GM12878 (cell line): ENCODE data around the gene MAPKAP1. TPM values are rescaled to one million over a fixed set of nuclear protein-coding genes. Genes with fewer than 3 reads are reported as not detected.

Source experiments
- ASH2L ChIP-seq: fragments of 300-600, 200-600 bp; sonication (generic); IDR thresholded peaks from 2 replicates; pipeline ENCODE4 v1.6.1; 2017; ENCODE audit warnings: low read depth, mild to moderate bottlenecking, borderline replicate concordance
- BHLHE40 ChIP-seq, 2 experiments: fragments of 450-650 bp in 1 of 2; IDR thresholded peaks; 2 replicates each; pipeline ENCODE4 v1.6.1; 2011 to 2017; ENCODE audit warnings: low read depth in 2 of 2, borderline replicate concordance in 1 of 2, improper control_type of control experiment in 1 of 2, low read length in 1 of 2, mild to moderate bottlenecking in 1 of 2
- BMI1 ChIP-seq: fragments of 450-650 bp; IDR thresholded peaks from 2 replicates; pipeline ENCODE4 v1.6.1; 2016; ENCODE audit warnings: mild to moderate bottlenecking, moderate library complexity, borderline replicate concordance
- CBFB ChIP-seq: IDR thresholded peaks from 2 replicates; pipeline ENCODE4 v1.6.1; 2016; ENCODE audit warnings: antibody characterized with exemption, low read depth
- CREM ChIP-seq: IDR thresholded peaks from 2 replicates; pipeline ENCODE4 v1.6.1; 2014; ENCODE audit warnings: antibody characterized with exemption, low read depth
- E2F8 ChIP-seq: fragments of 450-650 bp; IDR thresholded peaks from 2 replicates; pipeline ENCODE4 v1.6.1; 2018; ENCODE audit warnings: mild to moderate bottlenecking, low read depth, moderate library complexity; ENCODE audit not compliant: partially characterized antibody
- EGR1 ChIP-seq, 2 experiments: IDR thresholded peaks; 1 replicate in 1 of 2; 2 replicates in 1 of 2; pipeline ENCODE4 v1.6.1; 2011 to 2012; ENCODE audit warnings: low read depth in 2 of 2, low read length in 2 of 2, borderline replicate concordance in 1 of 2, mild to moderate bottlenecking in 1 of 2, moderate library complexity in 1 of 2
- HDGF ChIP-seq: fragments of 450-650 bp; IDR thresholded peaks from 2 replicates; pipeline ENCODE4 v1.6.1; 2016; ENCODE audit warnings: antibody characterized with exemption
- IKZF1 ChIP-seq: fragments of 450-650 bp; conservative IDR thresholded peaks from 2 replicates; pipeline ENCODE4 v1.6.1; 2017; ENCODE audit warnings: antibody characterized with exemption, mild to moderate bottlenecking
- IKZF2 ChIP-seq, 2 experiments: fragments of 450-650 bp; IDR thresholded peaks; 2 replicates each; pipeline ENCODE4 v1.6.1; 2017; ENCODE audit warnings: mild to moderate bottlenecking in 2 of 2, moderate library complexity in 2 of 2
- JUNB ChIP-seq: IDR thresholded peaks from 2 replicates; pipeline ENCODE4 v1.6.1; 2016; ENCODE audit warnings: antibody characterized with exemption, mild to moderate bottlenecking
- KAT2A ChIP-seq: conservative IDR thresholded peaks from 2 replicates; pipeline ENCODE4 v1.6.1; 2011; ENCODE audit warnings: low read depth, low read length; ENCODE audit not compliant: control insufficient read depth
- MEF2B ChIP-seq: fragments of 450-650 bp; IDR thresholded peaks from 2 replicates; pipeline ENCODE4 v1.6.1; 2018; ENCODE audit warnings: mild to moderate bottlenecking, moderate library complexity; ENCODE audit not compliant: partially characterized antibody, poor library complexity, severe bottlenecking
- NBN ChIP-seq: fragments of 450-650 bp; IDR thresholded peaks from 2 replicates; pipeline ENCODE4 v1.6.1; 2016
- NFXL1 ChIP-seq: fragments of 450-650 bp; IDR thresholded peaks from 2 replicates; pipeline ENCODE4 v1.6.1; 2017; ENCODE audit warnings: antibody characterized with exemption, mild to moderate bottlenecking, borderline replicate concordance
- NR2C1 ChIP-seq: fragments of 450-650 bp; IDR thresholded peaks from 2 replicates; pipeline ENCODE4 v1.6.1; 2017; ENCODE audit warnings: antibody characterized with exemption, mild to moderate bottlenecking, moderate library complexity
- POLR2A ChIP-seq: IDR thresholded peaks from 2 replicates; pipeline ENCODE4 v1.6.1; 2011; ENCODE audit warnings: low read depth, mild to moderate bottlenecking, low read length
- RUNX3 ChIP-seq: IDR thresholded peaks from 2 replicates; pipeline ENCODE4 v1.6.1; 2012; ENCODE audit warnings: low read length, inconsistent platforms
- SMC3 ChIP-seq: IDR thresholded peaks from 2 replicates; pipeline ENCODE4 v1.6.1; 2011; ENCODE audit warnings: low read length, improper control_type of control experiment, borderline replicate concordance
- SPI1 ChIP-seq: IDR thresholded peaks from 2 replicates; pipeline ENCODE4 v1.6.1; 2011; ENCODE audit warnings: low read depth, mild to moderate bottlenecking, low read length, moderate library complexity, borderline replicate concordance; ENCODE audit not compliant: insufficient read depth
- STAT1 ChIP-seq: fragments of 450-650 bp; conservative IDR thresholded peaks from 2 replicates; pipeline ENCODE4 v1.6.1; 2014; ENCODE audit warnings: antibody characterized with exemption, mild to moderate bottlenecking
- TBL1XR1 ChIP-seq: IDR thresholded peaks from 2 replicates; pipeline ENCODE4 v1.6.1; 2012; ENCODE audit warnings: low read depth, low read length, improper control_type of control experiment
- TCF12 ChIP-seq: IDR thresholded peaks from 2 replicates; pipeline ENCODE4 v1.6.1; 2011; ENCODE audit warnings: low read depth, mild to moderate bottlenecking, low read length
- ZZZ3 ChIP-seq: IDR thresholded peaks from 2 replicates; pipeline ENCODE4 v1.6.1; 2011; ENCODE audit warnings: low read depth; ENCODE audit not compliant: control insufficient read depth, insufficient read length
- polyA plus RNA-seq, 11 experiments: library from polyadenylated mRNA; depleted of rRNA in 4 of 11; unstranded in 6 of 11; stranded (reverse) in 5 of 11; fragments of >200 nt; fragmentation: Nextera tagmentation in 4 of 11; fragmentation: Illumina TruSeq in 1 of 11; extraction: Ambion mirVana in 4 of 11; extraction: Trizol in 1 of 11; gene quantifications; 1 replicate in 1 of 11; 2 replicates in 10 of 11; pipeline versions ENCODE4 v1.2.1 to v1.2.3, GENCODE V29; 2011 to 2016; ENCODE audit warnings: inconsistent platforms in 2 of 11, missing spikeins in 2 of 11, low read depth in 1 of 11
- total RNA-seq, 4 experiments: library from RNA; depleted of rRNA in 3 of 4; stranded (reverse); fragments of >200 nt in 3 of 4; fragmentation: Illumina TruSeq in 1 of 4; extraction: Trizol in 1 of 4; gene quantifications; 2 replicates each; pipeline versions ENCODE4 v1.2.1 to v1.2.3, GENCODE V29; 2013 to 2021
- TF ChIP-seq, protein P1 (sequence below): fragments of 450-650 bp; IDR thresholded peaks from 2 replicates; pipeline ENCODE4 v1.6.1; 2016; ENCODE audit warnings: mild to moderate bottlenecking, moderate library complexity, borderline replicate concordance
- TF ChIP-seq, protein P2 (sequence below): IDR thresholded peaks from 2 replicates; pipeline ENCODE4 v1.6.1; 2011; ENCODE audit warnings: borderline replicate concordance, low read depth, mild to moderate bottlenecking, moderate library complexity, mixed read lengths, low read length; ENCODE audit not compliant: insufficient read depth; ENCODE audit errors: extremely low read length

MAPKAP1 gene
- total and polyA plus RNA-seq, 10 of the 15 experiments (the other 5 are each of a cell fraction or from before 2014, with no cell fraction given): 5.1 to 188 (median 105) TPM

GRCh38 chr9:125650271-125650737, 56.7 kb downstream of the MAPKAP1 start (continued):
- TF ChIP-seq CBFB (peak; percentile 91), ZZZ3 (no peak), ASH2L (no peak), SPI1 (peak; percentile 77; the same call in 1 of the 2 replicates), HDGF (peak; percentile 79), BMI1 (peak; percentile 86), IKZF2 (IDR thresholded peaks at IDR 0.05) (peak; percentile 100), CREM (peak; percentile 90), EGR1 (IDR thresholded peaks at IDR 0.05; ENCODE audit: borderline replicate concordance in 1 of 2, low read depth in 2 of 2, low read length in 2 of 2) (no peak), SMC3 (no peak), POLR2A (0 out of 2 replicates have a peak, but pooled peaks have one; percentile 24), STAT1 (no peak), NBN (peak; percentile 99), TBL1XR1 (peak; percentile 97), RUNX3 (peak; percentile 98), NFXL1 (no peak), MEF2B (peak; percentile 85), E2F8 (peak; percentile 63), BHLHE40 (IDR thresholded peaks at IDR 0.05; ENCODE audit: borderline replicate concordance in 1 of 2, low read depth in 2 of 2, low read length in 1 of 2) (peak; percentile 90 to 92), TCF12 (peak; percentile 85; the same call in 1 of the 2 replicates), JUNB (peak; percentile 93), NR2C1 (no peak), KAT2A (no peak), IKZF1 (peak; percentile 98)
- TF ChIP-seq, protein P1, sequence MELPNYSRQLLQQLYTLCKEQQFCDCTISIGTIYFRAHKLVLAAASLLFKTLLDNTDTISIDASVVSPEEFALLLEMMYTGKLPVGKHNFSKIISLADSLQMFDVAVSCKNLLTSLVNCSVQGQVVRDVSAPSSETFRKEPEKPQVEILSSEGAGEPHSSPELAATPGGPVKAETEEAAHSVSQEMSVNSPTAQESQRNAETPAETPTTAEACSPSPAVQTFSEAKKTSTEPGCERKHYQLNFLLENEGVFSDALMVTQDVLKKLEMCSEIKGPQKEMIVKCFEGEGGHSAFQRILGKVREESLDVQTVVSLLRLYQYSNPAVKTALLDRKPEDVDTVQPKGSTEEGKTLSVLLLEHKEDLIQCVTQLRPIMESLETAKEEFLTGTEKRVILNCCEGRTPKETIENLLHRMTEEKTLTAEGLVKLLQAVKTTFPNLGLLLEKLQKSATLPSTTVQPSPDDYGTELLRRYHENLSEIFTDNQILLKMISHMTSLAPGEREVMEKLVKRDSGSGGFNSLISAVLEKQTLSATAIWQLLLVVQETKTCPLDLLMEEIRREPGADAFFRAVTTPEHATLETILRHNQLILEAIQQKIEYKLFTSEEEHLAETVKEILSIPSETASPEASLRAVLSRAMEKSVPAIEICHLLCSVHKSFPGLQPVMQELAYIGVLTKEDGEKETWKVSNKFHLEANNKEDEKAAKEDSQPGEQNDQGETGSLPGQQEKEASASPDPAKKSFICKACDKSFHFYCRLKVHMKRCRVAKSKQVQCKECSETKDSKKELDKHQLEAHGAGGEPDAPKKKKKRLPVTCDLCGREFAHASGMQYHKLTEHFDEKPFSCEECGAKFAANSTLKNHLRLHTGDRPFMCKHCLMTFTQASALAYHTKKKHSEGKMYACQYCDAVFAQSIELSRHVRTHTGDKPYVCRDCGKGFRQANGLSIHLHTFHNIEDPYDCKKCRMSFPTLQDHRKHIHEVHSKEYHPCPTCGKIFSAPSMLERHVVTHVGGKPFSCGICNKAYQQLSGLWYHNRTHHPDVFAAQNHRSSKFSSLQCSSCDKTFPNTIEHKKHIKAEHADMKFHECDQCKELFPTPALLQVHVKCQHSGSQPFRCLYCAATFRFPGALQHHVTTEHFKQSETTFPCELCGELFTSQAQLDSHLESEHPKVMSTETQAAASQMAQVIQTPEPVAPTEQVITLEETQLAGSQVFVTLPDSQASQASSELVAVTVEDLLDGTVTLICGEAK: no peak; the same call in 1 of the 2 replicates
- TF ChIP-seq, protein P2, sequence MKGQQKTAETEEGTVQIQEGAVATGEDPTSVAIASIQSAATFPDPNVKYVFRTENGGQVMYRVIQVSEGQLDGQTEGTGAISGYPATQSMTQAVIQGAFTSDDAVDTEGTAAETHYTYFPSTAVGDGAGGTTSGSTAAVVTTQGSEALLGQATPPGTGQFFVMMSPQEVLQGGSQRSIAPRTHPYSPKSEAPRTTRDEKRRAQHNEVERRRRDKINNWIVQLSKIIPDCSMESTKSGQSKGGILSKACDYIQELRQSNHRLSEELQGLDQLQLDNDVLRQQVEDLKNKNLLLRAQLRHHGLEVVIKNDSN: no peak
